Kidney epithelial cell (primary cell): Measurements from ENCODE around the gene COA3. TPM values are rescaled to one million over a fixed set of nuclear protein-coding genes. Genes with fewer than 3 reads are reported as not detected.

Experiments
- DNase-seq: peaks from one replicate; pipeline ENCODE4 v3.0.0-alpha.2; 2010; ENCODE audit warnings: low read depth
- H3K27me3 ChIP-seq: 2 replicates; pipeline ENCODE4 v1.6.0; 2011; ENCODE audit warnings: low read length; ENCODE audit not compliant: control insufficient read depth, insufficient read depth
- H3K36me3 ChIP-seq: 2 replicates; pipeline ENCODE4 v1.5.1; 2011; ENCODE audit warnings: low read length; ENCODE audit not compliant: control insufficient read depth, insufficient read depth
- H3K4me3 ChIP-seq: 2 replicates; pipeline ENCODE4 v1.5.1; 2011; ENCODE audit warnings: low read depth, mild to moderate bottlenecking, control low read depth, low read length
- total RNA-seq: library from RNA; depleted of rRNA; stranded (reverse); fragments of >200 nt; gene quantifications from 2 replicates; pipeline ENCODE4 v1.2.3, GENCODE V29; 2015
- TF ChIP-seq, protein P1 (sequence below): IDR thresholded peaks from 2 replicates; pipeline ENCODE4 v1.5.1; 2011; ENCODE audit warnings: mild to moderate bottlenecking, moderate library complexity, low read length, control low read depth, inconsistent platforms; ENCODE audit not compliant: insufficient read depth, poor library complexity, severe bottlenecking

The COA3 gene
- total RNA-seq, 1 donor from 2014 or later: 48.3 TPM

DNA sequence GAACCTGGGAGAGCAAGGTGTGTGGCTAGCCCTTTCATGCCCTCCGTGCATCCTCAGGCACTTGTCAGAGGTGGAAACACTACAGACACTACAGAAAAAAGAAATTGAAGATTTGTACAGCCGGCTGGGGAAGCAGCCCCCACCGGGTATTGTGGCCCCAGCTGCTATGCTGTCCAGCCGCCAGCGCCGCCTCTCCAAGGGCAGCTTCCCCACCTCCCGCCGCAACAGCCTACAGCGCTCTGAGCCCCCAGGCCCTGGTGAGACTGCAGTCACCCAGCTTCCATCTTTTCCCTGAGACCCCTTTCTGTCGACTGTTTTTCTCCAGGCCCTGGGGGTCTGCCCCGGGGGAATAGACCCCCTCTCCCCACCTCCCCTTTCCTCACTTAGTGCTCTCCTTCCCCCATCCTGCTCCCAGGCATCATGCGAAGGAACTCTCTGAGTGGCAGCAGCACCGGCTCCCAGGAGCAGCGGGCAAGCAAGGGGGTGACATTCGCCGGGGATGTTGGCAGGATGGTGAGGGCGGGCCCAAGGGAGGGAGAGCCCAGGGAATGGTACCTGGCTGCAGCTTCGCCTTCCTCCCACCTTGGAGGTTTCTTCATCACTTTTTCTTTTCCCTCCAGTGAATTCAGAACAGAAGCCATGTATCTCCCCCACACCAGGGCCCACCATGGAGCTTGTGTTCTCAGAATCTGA, 2.3 kb downstream of the COA3 start:
- Histone ChIP-seq H3K27me3 (no peaks in the 10 kb centered on the region), H3K4me3 (no peak overlapping the region), H3K36me3 (peaks cover 1% of the 10 kb centered on the region)
- DNase-seq: no peak
- TF ChIP-seq, protein P1, sequence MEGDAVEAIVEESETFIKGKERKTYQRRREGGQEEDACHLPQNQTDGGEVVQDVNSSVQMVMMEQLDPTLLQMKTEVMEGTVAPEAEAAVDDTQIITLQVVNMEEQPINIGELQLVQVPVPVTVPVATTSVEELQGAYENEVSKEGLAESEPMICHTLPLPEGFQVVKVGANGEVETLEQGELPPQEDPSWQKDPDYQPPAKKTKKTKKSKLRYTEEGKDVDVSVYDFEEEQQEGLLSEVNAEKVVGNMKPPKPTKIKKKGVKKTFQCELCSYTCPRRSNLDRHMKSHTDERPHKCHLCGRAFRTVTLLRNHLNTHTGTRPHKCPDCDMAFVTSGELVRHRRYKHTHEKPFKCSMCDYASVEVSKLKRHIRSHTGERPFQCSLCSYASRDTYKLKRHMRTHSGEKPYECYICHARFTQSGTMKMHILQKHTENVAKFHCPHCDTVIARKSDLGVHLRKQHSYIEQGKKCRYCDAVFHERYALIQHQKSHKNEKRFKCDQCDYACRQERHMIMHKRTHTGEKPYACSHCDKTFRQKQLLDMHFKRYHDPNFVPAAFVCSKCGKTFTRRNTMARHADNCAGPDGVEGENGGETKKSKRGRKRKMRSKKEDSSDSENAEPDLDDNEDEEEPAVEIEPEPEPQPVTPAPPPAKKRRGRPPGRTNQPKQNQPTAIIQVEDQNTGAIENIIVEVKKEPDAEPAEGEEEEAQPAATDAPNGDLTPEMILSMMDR: no peak

- Histone ChIP-seq H3K27me3 (no peaks in the 10 kb centered on the region), H3K36me3 (peaks cover 1% of the 10 kb centered on the region), H3K4me3 (no peak overlapping the region)
- TF ChIP-seq, protein P1: no peak
- no peak for DNase-seq
These were observed 3.0 kb downstream of the COA3 start for GRCh38 chr17:42795465-42795864.

- Histone ChIP-seq H3K36me3 (peaks cover 1% of the 10 kb centered on the region), H3K27me3 (no peaks in the 10 kb centered on the region), H3K4me3 (no peak overlapping the region)
- TF ChIP-seq, protein P1: no peak
- DNase-seq: no peak
These were observed 3.4 kb downstream of the COA3 start for GRCh38 chr17:42795061-42795460.

DNA sequence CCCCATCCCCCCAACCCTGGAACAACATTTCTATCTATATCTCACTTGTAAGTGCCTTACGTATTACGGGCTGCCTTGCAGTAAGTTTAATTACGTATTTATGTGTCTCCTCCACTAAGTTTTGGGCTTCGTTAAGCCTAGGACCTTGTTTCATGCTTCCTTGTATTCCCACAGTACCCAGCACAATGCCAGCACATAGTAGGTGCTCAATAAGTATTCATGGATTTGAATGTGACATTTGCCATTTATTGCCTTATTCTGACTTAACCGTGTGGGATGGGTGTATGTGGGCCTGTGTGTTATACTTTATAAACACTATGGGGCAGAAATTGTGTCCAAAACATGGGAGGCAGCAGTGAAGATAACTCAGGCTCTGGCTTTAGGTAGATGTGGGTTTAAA, 6.0 kb downstream of the COA3 start:
- H3K36me3 ChIP-seq: peaks cover 1% of the 10 kb centered on the region
- no peak for DNase-seq
- TF ChIP-seq, protein P1: no peak
- no peaks in the 10 kb centered on the region for H3K27me3 ChIP-seq
- no peak overlapping the region for H3K4me3 ChIP-seq

DNA sequence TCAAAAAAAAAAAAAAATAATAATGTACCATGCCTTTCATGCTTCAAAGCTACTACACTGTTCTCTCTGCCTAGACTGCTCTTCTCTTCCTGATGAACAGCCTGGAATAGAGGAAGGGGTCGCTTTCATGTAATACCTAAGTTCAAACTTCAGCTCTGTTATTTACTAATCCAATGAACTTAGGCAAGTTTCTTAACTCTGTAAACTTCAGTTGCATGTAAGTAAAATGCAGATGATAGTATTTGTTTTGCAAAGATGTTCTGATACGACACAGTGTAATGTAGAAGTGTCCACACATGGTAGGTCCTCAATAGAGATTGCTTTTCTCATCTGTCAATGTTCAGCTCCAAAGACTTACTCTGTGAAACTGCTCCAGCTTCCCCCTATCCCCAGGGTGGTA, 6.6 kb downstream of the COA3 start:
- TF ChIP-seq, protein P1: no peak
- Histone ChIP-seq H3K4me3 (no peak overlapping the region), H3K27me3 (no peaks in the 10 kb centered on the region), H3K36me3 (peaks cover 1% of the 10 kb centered on the region)
- no peak for DNase-seq

GRCh38 chr17:42787266-42787665, 11.2 kb downstream of the COA3 start:
- Histone ChIP-seq H3K36me3 (no peaks in the 10 kb centered on the region), H3K27me3 (peaks cover 2% of the 10 kb centered on the region), H3K4me3 (no peak overlapping the region)
- no peak for DNase-seq
- TF ChIP-seq, protein P1: no peak
